Ovary (tissue), 10 donors: ENCODE results near the gene MACO1. TPM values are rescaled to one million over a fixed set of nuclear protein-coding genes. Genes with fewer than 3 reads are reported as not detected.
"Not testable (repeated sequence)": the region's sequence is repeated elsewhere in the genome, so short reads cannot be mapped to it uniquely, and the experiment has no call there.

Experiments used
- DNase-seq, 5 donors: peaks; one replicate each; pipeline ENCODE4 v3.0.0-alpha.2; 2019 to 2020
- H3K27ac ChIP-seq, 2 donors: fragments of 200-600 bp; one replicate each; pipeline versions ENCODE4 v1.5.1 to v1.8.0; 2019 to 2022
- H3K27me3 ChIP-seq: fragments of 200-600 bp; one replicate; pipeline ENCODE4 v1.8.0; 2022
- H3K36me3 ChIP-seq: fragments of 200-600 bp; sonication (generic); one replicate; pipeline ENCODE4 v1.5.1; 2019
- H3K4me1 ChIP-seq: one replicate; pipeline ENCODE4 v1.8.1; 2013; ENCODE audit warnings: mild to moderate bottlenecking, moderate library complexity; ENCODE audit not compliant: insufficient read depth
- H3K4me3 ChIP-seq: fragments of 200-600 bp; sonication (generic); one replicate; pipeline ENCODE4 v1.5.1; 2017
- H3K9me3 ChIP-seq, 2 donors: fragments of 200-600 bp in 1 of 2; sonication (generic) in 1 of 2; one replicate each; pipeline versions ENCODE4 v1.5.1 to v1.8.1; 2013 to 2019; ENCODE audit warnings: mild to moderate bottlenecking in 1 of 2, moderate library complexity in 1 of 2
- CTCF ChIP-seq, 3 donors: fragments of 450-650 bp in 2 of 3; fragments of 200-600 bp in 1 of 3; IDR thresholded peaks; one replicate each; pipeline versions ENCODE4 v1.5.1 to v1.8.0; 2016 to 2022; ENCODE audit warnings: antibody characterized with exemption in 3 of 3, mild to moderate bottlenecking in 1 of 3
- EP300 ChIP-seq: sonication (generic); formaldehyde crosslinking; IDR thresholded peaks from one replicate; pipeline ENCODE4 v1.6.1; 2017; ENCODE audit warnings: antibody characterized with exemption
- POLR2A ChIP-seq: fragments of 450-650 bp; IDR thresholded peaks from one replicate; pipeline ENCODE4 v1.6.1; 2017; ENCODE audit warnings: antibody characterized with exemption, mild to moderate bottlenecking, moderate library complexity
- WGBS, 3 donors: extraction: QIAGEN DNeasy Blood & Tissue Kit in 1 of 3; methylation state at CpG; one replicate each; pipeline versions ENCODE4 v1.1.5 to v1.1.7; 2013 to 2017; 5-methylcytosine and 5-hydroxymethylcytosine counted together
- intact Hi-C, 4 donors: fragments of 100-400 bp; cut with DNase I; formaldehyde crosslinking; loops; one replicate each; pipeline versions ENCODE4 v1.11.0 to v1.15.1; 2022 to 2023
- long read RNA-seq, 3 donors: library from polyadenylated mRNA in 2 of 3; unstranded in 2 of 3; transcript quantifications; one replicate each; pipeline ENCODE4 v2.0.0 and lab custom pipeline, GENCODE V29; 2021 to 2026
- polyA plus RNA-seq, 2 donors: library from polyadenylated mRNA; stranded (reverse); fragments of 200-250 nt in 1 of 2; fragments of 350-450 nt in 1 of 2; fragmentation: Illumina TruSeq in 1 of 2; extraction: RNeasy Lipid Tissue Mini Kit (QIAGEN cat#74804) in 1 of 2; gene quantifications; one replicate each; pipeline ENCODE4 v1.2.3, GENCODE V29; 2013 to 2014
- total RNA-seq, 7 donors: library from RNA; depleted of rRNA in 2 of 7; stranded (reverse); fragments of >200 nt in 2 of 7; fragmentation: NEBNext Ultra II Directional in 3 of 7; extraction: Animal tissue kit (Norgen Biotek cat#: 25700) in 3 of 7; gene quantifications; one replicate each; pipeline versions ENCODE4 v1.1.0 to v1.2.4, GENCODE V29; 2016 to 2023
- donor health status: DM: no; HTN: no; CAD: no; lungs with moderate emphysema.
- donor health status: DM: no; HTN: no; CAD: no.
- donor health status: Bipolar disorder and iron deficiency.
- donor health status: DM: yes; HTN: yes; CAD: no.
- donor health status: DM: no; HTN: no; CAD: no.
- donor health status: DM: yes; HTN: yes; CAD: no.

The MACO1 gene
- total RNA-seq (10 to 100 TPM; 14.1 to 26.8 (median 23.4) TPM), polyA plus RNA-seq (10 to 100 TPM; 14.5 to 30.4 TPM)
- long read RNA-seq, donor 1, partial matches to known transcripts, result 1 of 2 reads
- long read RNA-seq, donor 1, other reads (novel, unspliced or antisense), result 0 of 2 reads
- long read RNA-seq, donor 2, transcript MACO1-201 (11 exons, 3,917 nt), result major isoform, 5 of 38 reads
- long read RNA-seq, donor 2, partial matches to known transcripts, result 32 of 38 reads
- long read RNA-seq, donor 2, other reads (novel, unspliced or antisense), result 0 of 38 reads
- long read RNA-seq, donor 3, transcript MACO1-201 (11 exons, 3,917 nt), result major isoform, 7 of 11 reads
- long read RNA-seq, donor 3, partial matches to known transcripts, result 3 of 11 reads
- long read RNA-seq, donor 3, other reads (novel, unspliced or antisense), result 1 of 11 reads

GRCh38 chr1:25430073-25430966 is at the start of gene MACO1:
TSS of gene MACO1 (plus strand) at chr1:25430897. CDS start at chr1:25431099, 202 bp downstream.
- peak within 1 kb of the TSS; percentile 96 for H3K4me3 ChIP-seq
- peak; percentile 95 to 98 (median 97) for DNase-seq
- H3K9me3 ChIP-seq, result no peaks in the 10 kb centered on the region
- H3K4me1 ChIP-seq, result peaks cover 2% of the 10 kb centered on the region
- WGBS, 3 donors, result 0 to 1% (median 0%) methylated on average over 59 to 87 of the region's 87 CpGs
- no peaks in the 10 kb centered on the region for H3K27me3 ChIP-seq
- peak; percentile 44 for TF ChIP-seq POLR2A
- TF ChIP-seq EP300, result no peak
- no peaks in the 10 kb centered on the region for H3K36me3 ChIP-seq
- intact Hi-C loops, result no loop called here
- H3K27ac ChIP-seq, result peak within 1 kb of the TSS; percentile 73 to 95

GRCh38 chr1:25382543-25382942 is 48.2 kb upstream of the MACO1 start:
- H3K36me3 ChIP-seq, H3K27ac ChIP-seq, intact Hi-C loops, H3K4me1 ChIP-seq, H3K4me3 ChIP-seq, DNase-seq, H3K9me3 ChIP-seq, H3K27me3 ChIP-seq: not testable (repeated sequence)
- WGBS, 3 donors, result 38 to 71% (median 71%) methylated on average over 1 of the region's 1 CpG

- 85 to 98% (median 96%) methylated on average over 1 of the region's 1 CpG for WGBS, 3 donors
- H3K9me3 ChIP-seq, H3K4me3 ChIP-seq, intact Hi-C loops, H3K4me1 ChIP-seq, H3K36me3 ChIP-seq, DNase-seq, H3K27ac ChIP-seq, H3K27me3 ChIP-seq: not testable (repeated sequence)
These were observed 47.6 kb upstream of the MACO1 start for GRCh38 chr1:25383090-25383489.

GRCh38 chr1:25383875-25384274 is 46.8 kb upstream of the MACO1 start:
- H3K27ac ChIP-seq, DNase-seq, H3K4me1 ChIP-seq, H3K27me3 ChIP-seq, H3K36me3 ChIP-seq, H3K4me3 ChIP-seq, intact Hi-C loops, H3K9me3 ChIP-seq: not testable (repeated sequence)
- WGBS, 3 donors, result no CpG with 5 or more reads among the region's 1 CpG

- H3K4me3 ChIP-seq, H3K27ac ChIP-seq, H3K27me3 ChIP-seq, intact Hi-C loops, H3K4me1 ChIP-seq, DNase-seq, H3K36me3 ChIP-seq, H3K9me3 ChIP-seq: not testable (repeated sequence)
- 73 to 81% (median 79%) methylated on average over 4 of the region's 4 CpGs for WGBS, 3 donors
These were observed 43.6 kb upstream of the MACO1 start for GRCh38 chr1:25387096-25387495.

GRCh38 chr1:25388691-25389090 is 42.0 kb upstream of the MACO1 start:
- intact Hi-C loops, H3K4me1 ChIP-seq, DNase-seq, H3K27me3 ChIP-seq, H3K4me3 ChIP-seq, H3K36me3 ChIP-seq, H3K9me3 ChIP-seq, H3K27ac ChIP-seq: not testable (repeated sequence)
- 55 to 74% (median 62%) methylated on average over 6 to 8 of the region's 9 CpGs for WGBS, 3 donors

GRCh38 chr1:25389721-25390120 is 41.0 kb upstream of the MACO1 start:
- H3K4me3 ChIP-seq, H3K27me3 ChIP-seq, H3K27ac ChIP-seq, H3K9me3 ChIP-seq, H3K4me1 ChIP-seq, H3K36me3 ChIP-seq, DNase-seq, intact Hi-C loops: not testable (repeated sequence)
- WGBS, 3 donors, result 78 to 88% (median 78%) methylated on average over 3 of the region's 3 CpGs

GRCh38 chr1:25392841-25393240 is 37.9 kb upstream of the MACO1 start:
- Histone ChIP-seq H3K4me1 (no peaks in the 10 kb centered on the region), H3K4me3 (no peak overlapping the region), H3K36me3 (no peaks in the 10 kb centered on the region), H3K27me3 (no peaks in the 10 kb centered on the region), H3K27ac (no peak overlapping the region), H3K9me3 (no peaks in the 10 kb centered on the region)
- TF ChIP-seq POLR2A, result no peak
- no peak for TF ChIP-seq CTCF (IDR thresholded peaks at IDR 0.05)
- TF ChIP-seq EP300, result no peak
- intact Hi-C loops, result no loop called here
- DNase-seq, result no peak
- WGBS, 3 donors, result 93 to 94% (median 93%) methylated on average over 6 of the region's 6 CpGs

- H3K27me3 ChIP-seq, intact Hi-C loops, H3K4me3 ChIP-seq, H3K27ac ChIP-seq, H3K9me3 ChIP-seq, H3K4me1 ChIP-seq, H3K36me3 ChIP-seq: not testable (repeated sequence)
- DNase-seq, result peak in 1 of 5 donors; percentile 32
- 21 to 42% (median 24%) methylated on average over 3 to 7 of the region's 10 CpGs for WGBS, 3 donors
These were observed 33.1 kb upstream of the MACO1 start for GRCh38 chr1:25397549-25397948.

- H3K27me3 ChIP-seq, H3K4me3 ChIP-seq, H3K4me1 ChIP-seq, intact Hi-C loops, DNase-seq, H3K36me3 ChIP-seq, H3K27ac ChIP-seq, H3K9me3 ChIP-seq: not testable (repeated sequence)
- WGBS, 3 donors, result no CpG with 5 or more reads among the region's 2 CpGs
These were observed 32.6 kb upstream of the MACO1 start for GRCh38 chr1:25398079-25398478.
